Stimulated activated memory B cell treated with anti-CD40 and anti-IgM and Interleukin-4, amounts not matched to agents 10 μg/mL and 1 μg/mL and 100 μg/mL, for 72 hours (primary cell): ENCODE measurements around the gene UBE3C.
"Not testable (repeated sequence)": the region's sequence is repeated elsewhere in the genome, so short reads cannot be mapped to it uniquely, and the experiment has no call there.

Experiments used
- ATAC-seq: fragments of 150-1000 bp; cut with Tn5 transposase; 2 replicates; pipeline ENCODE4 v1.10.0; 2021
- H3K27ac Mint-ChIP-seq: one replicate; pipeline ENCODE4 v1.8.0; 2022; ENCODE audit warnings: mild to moderate bottlenecking, mixed read lengths
- H3K27me3 Mint-ChIP-seq: one replicate; pipeline ENCODE4 v1.8.0; 2022; ENCODE audit warnings: mixed read lengths
- H3K36me3 Mint-ChIP-seq: one replicate; pipeline ENCODE4 v1.8.0; 2022; ENCODE audit warnings: mixed read lengths
- H3K4me1 Mint-ChIP-seq: one replicate; pipeline ENCODE4 v1.8.0; 2022; ENCODE audit warnings: mixed read lengths
- H3K4me3 Mint-ChIP-seq: one replicate; pipeline ENCODE4 v1.8.0; 2022; ENCODE audit warnings: mild to moderate bottlenecking, moderate library complexity, mixed read lengths
- H3K9me3 Mint-ChIP-seq: one replicate; pipeline ENCODE4 v1.8.0; 2022; ENCODE audit warnings: mixed read lengths

Gene UBE3C

DNA sequence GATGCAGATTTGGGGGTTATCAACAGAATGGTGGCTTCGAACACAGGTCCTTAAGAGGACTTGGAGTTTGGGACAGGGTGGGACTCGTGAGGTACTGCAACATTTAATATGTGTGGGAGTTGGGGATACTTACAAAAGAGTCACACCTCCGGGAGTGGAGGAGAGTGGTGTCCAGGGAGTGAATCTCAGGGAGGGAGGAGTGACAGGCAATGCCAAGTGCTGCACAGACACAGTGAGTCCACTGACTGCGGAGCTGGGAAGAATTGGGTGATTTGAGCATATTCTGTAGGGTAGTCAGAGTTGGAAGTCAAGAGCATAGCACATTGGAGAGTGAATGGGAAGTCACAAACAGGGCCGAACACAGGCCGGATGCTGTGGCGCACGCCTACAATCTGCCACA is 5.1 kb downstream of the UBE3C start:
- Mint-ChIP-seq H3K27me3 (no peaks in the 10 kb centered on the region), H3K4me3 (no peak overlapping the region), H3K4me1 (peaks cover 74% of the 10 kb centered on the region), H3K9me3 (no peaks in the 10 kb centered on the region), H3K36me3 (peaks cover 54% of the 10 kb centered on the region), H3K27ac (no peak overlapping the region)
- ATAC-seq, result no peak

DNA sequence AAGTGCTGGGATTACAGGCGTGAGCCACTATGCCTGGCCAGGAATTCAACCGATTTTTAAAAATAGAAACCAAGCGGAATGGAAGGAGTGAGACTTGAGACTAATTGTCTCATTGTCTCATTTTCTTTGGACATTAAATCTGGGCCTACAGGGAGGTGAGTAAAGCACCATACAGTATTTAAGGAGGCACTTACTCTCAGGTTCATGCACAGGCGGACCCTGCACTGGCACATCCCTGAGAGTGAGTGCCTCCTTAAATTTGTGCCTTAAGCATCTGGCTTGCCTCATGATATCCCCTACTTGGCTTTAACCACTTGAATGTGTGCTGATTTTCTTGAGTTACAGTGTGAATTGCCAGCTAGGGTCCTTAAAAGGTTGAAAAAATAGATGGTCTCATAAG is 10.6 kb downstream of the UBE3C start:
- ATAC-seq, result no peak

DNA sequence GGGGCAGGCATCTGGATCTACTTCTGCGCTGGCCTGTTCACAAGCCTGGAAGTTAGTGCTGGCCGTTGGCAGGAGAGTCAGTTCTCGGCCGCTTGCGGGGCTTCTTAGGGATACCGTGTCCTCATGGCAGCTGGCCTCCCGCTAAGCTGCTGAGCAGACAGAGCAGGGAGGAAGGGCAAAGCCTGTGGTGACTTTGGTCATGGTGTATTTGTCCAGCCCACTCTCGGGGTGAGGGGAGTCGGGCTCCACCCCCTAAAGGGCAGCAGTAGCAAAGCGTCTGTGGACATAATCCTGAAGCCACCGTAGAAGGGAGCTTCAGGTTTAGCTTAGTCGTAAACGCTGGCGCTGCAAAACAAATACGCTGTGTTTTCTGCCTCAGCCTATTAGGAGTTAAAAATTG is 12.2 kb downstream of the UBE3C start:
- Mint-ChIP-seq H3K4me1 (peaks cover 45% of the 10 kb centered on the region), H3K4me3 (no peak overlapping the region), H3K27ac (no peak overlapping the region), H3K27me3 (no peaks in the 10 kb centered on the region), H3K9me3 (no peaks in the 10 kb centered on the region), H3K36me3 (peaks cover 15% of the 10 kb centered on the region)
- ATAC-seq, result no peak

More for the DNA sequence above, 10.6 kb downstream of the UBE3C start:
- Mint-ChIP-seq H3K36me3 (peaks cover 21% of the 10 kb centered on the region), H3K27ac (no peak overlapping the region), H3K27me3 (no peaks in the 10 kb centered on the region), H3K4me1 (peaks cover 51% of the 10 kb centered on the region), H3K9me3 (no peaks in the 10 kb centered on the region), H3K4me3 (no peak overlapping the region)

DNA sequence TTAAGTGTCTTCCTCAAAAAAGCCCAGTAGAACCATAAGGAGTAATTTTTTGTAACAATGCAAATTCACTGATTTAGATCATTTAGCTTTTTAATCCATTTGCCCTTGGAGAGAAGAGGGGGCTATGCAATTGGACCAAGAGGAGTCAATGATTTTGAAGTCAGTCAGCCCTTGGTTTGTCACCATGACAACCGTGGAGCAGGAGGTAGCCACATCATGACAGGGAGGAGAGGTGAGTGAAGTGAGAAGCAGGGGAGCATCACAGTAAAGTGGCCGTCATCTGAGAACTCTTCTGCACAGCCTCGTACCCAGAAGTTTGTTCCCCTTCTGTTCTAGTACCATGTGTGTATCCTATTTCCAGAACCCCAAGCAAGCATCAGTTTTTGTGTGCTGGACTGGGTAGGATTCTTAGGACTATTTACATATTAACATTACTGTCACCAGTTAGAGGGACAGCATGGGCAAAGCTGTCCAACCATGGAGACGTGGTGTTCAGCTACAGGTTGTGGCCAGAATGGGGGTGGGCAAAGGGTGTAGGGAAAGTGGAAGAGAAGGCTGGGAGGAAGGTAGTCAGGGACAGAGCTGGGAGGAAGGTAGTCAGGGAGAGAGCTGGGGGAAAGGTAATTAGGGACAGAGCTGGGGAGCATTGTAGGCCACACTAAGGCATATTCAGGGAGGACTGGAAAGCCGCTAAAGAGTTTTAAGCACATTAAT is 13.1 kb downstream of the UBE3C start:
- no peak overlapping the region for H3K4me3 Mint-ChIP-seq
- peaks cover 43% of the 10 kb centered on the region for H3K4me1 Mint-ChIP-seq
- H3K27me3 Mint-ChIP-seq, result no peaks in the 10 kb centered on the region
- ATAC-seq, result no peak
- no peaks in the 10 kb centered on the region for H3K9me3 Mint-ChIP-seq
- no peak overlapping the region for H3K27ac Mint-ChIP-seq
- peaks cover 15% of the 10 kb centered on the region for H3K36me3 Mint-ChIP-seq

DNA sequence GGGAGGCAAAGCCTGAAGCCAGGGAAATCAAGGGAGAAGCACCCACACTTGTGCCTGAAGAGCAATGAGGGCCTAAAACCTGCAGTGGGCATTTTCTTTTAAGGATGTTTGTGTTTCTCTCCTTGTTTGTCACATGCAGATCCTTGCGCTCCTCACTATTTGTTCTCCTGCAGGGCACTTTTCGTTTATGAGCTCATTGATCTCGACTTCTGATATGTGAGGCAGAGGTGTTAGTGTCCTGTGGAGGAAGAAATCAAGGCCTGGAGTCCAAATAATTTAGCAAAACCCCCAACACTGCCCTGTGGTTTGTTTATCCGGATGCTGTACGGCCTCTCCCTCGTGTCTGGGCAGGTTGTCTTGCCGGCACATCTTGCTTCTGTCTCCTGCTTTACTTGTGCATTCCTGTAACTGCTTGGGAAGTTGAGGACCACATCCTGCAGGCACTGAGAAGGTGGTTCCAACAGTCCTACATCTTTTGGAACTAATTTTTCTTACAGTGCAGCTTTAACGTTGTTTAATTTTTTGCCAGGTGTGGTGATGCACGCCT is 13.7 kb downstream of the UBE3C start:
- no peak for ATAC-seq
- Mint-ChIP-seq H3K4me3 (no peak overlapping the region), H3K4me1 (peaks cover 36% of the 10 kb centered on the region), H3K9me3 (no peaks in the 10 kb centered on the region), H3K27ac (no peak overlapping the region), H3K27me3 (no peaks in the 10 kb centered on the region), H3K36me3 (peaks cover 13% of the 10 kb centered on the region)

DNA sequence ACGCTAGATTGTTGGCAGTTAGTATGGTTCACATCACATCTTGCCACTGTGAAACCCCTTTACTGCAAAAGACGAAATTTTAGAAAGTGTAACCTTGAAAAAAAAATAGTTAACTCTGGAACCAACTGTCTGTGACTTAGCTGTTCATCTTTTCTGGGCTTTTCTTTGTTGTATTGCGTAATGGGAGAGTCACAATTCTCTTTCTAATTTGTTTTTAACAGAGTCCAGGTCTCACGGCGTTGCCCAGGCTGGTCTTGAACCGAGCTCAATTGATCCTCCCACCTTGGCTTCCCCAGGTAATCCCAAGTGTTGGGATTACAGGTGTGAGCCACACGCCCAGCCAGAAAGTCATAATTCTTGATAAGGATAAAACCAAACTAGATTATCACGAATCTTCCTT is 14.5 kb downstream of the UBE3C start:
- Mint-ChIP-seq H3K36me3 (peaks cover 9% of the 10 kb centered on the region), H3K4me3 (no peak overlapping the region), H3K9me3 (no peaks in the 10 kb centered on the region), H3K27ac (peak overlapping the region; percentile 18), H3K27me3 (no peaks in the 10 kb centered on the region), H3K4me1 (peaks cover 32% of the 10 kb centered on the region)
- no peak for ATAC-seq

DNA sequence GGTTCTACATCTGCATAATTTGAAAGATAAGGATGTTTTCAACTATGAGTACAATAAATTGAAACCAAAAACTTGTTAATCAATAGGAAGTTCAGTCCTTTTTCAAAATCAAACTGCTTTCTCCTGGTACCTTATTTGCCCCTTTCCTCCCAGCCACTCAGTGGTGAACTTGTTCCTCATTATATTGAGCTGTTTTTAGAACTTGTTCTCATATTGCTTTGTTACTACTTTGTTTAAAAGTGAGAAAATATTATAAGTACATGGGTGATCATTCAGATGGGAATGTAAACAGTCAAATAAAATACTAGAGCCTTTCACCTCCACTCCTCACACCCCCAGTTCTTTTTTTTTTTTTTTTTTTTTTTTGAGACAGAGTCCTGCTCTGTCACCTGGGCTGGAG is 17.2 kb downstream of the UBE3C start:
- Mint-ChIP-seq H3K9me3 (no peaks in the 10 kb centered on the region), H3K36me3 (peaks cover 22% of the 10 kb centered on the region), H3K4me1 (peaks cover 49% of the 10 kb centered on the region), H3K27ac (no peak overlapping the region), H3K27me3 (no peaks in the 10 kb centered on the region), H3K4me3 (no peak overlapping the region)
- no peak for ATAC-seq

DNA sequence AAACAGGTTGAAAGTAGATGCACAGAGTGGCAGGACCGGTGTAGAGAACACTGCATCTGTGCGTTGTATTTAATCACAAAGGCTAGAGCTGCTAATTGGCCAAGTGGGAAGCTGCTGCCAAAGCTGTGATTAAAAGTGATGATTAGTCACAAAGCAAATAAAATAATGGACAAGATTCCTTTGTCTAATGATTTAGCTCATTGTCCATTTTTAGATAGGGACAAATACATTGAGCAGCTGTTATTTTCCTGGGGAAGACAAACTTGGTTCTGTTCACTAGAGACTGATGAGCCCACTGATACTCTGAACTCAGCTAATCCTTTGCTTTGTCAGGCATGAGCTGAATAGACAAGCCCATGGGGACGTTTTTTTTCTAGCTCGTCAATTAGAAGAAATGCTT is 19.7 kb downstream of the UBE3C start:
- Mint-ChIP-seq H3K4me1 (peaks cover 33% of the 10 kb centered on the region), H3K27me3 (no peaks in the 10 kb centered on the region), H3K27ac (no peak overlapping the region), H3K4me3 (no peak overlapping the region), H3K36me3 (peaks cover 16% of the 10 kb centered on the region), H3K9me3 (no peaks in the 10 kb centered on the region)
- no peak for ATAC-seq

DNA sequence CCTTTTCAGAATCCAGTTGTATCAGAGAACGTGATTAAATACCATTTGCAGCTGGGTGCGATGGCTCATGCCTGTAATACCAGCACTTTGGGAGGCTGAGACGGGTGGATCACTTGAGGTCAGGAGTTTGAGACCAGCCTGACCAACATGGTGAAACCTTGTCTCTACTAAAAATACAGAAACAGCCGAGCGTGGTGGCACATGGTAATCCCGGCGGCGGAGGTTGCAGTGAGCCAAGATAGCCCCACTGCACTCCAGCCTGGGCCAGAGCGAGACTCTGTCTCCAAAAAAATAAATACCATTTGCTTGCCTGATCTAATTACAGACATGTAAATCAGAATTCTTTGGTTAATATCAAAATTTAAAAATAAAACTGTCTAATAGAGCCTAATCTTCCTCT is 20.8 kb downstream of the UBE3C start:
- Mint-ChIP-seq H3K4me1 (peaks cover 21% of the 10 kb centered on the region), H3K36me3 (peaks cover 28% of the 10 kb centered on the region)
- H3K27ac Mint-ChIP-seq, H3K27me3 Mint-ChIP-seq, H3K4me3 Mint-ChIP-seq, H3K9me3 Mint-ChIP-seq, ATAC-seq: not testable (repeated sequence)

DNA sequence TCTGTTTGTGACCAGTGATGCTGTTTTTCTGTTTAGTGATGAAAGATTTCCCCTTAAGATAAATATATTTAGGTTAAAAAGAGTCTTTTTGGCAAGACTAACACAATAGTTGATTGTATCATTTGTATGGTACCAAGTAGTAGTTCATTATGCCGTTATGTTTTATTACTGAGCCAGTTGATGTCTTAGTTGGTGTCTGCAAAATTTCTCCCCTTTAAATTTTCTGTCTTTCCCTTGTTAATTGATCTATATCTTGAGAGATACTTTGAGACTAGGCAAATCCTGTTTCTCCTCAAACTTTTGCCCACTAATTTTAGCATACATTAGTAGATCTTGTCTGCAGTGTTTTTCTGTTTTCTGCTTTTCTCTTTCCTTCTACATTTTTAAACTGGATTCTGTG is 21.7 kb downstream of the UBE3C start:
- Mint-ChIP-seq H3K27me3 (no peaks in the 10 kb centered on the region), H3K36me3 (peaks cover 37% of the 10 kb centered on the region), H3K4me1 (peaks cover 21% of the 10 kb centered on the region), H3K27ac (no peak overlapping the region), H3K9me3 (peaks cover 3% of the 10 kb centered on the region), H3K4me3 (no peak overlapping the region)
- ATAC-seq, result no peak

DNA sequence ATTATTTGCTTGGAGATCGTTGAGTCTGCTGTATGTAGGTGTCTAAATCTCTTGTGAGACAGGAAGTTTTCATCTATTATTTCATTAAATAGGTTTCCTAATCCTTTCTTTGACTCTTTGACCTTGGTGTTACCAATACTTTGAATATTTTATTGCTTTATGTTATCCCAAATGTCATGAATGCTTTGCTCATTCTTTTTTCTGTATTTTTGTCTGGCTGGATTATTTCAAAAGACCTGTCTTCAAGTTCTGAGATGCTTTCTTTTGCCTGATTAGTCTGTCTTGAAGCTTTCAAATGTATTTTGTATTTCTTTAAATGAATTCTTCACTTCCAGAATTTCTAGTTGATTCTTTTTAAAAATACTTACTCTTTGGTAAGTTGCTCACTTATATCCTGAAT is 27.3 kb downstream of the UBE3C start:
- peaks cover 7% of the 10 kb centered on the region for H3K9me3 Mint-ChIP-seq
- H3K27ac Mint-ChIP-seq, result no peak overlapping the region
- no peak for ATAC-seq
- peaks cover 64% of the 10 kb centered on the region for H3K36me3 Mint-ChIP-seq
- peaks cover under 1% of the 10 kb centered on the region for H3K4me1 Mint-ChIP-seq
- H3K4me3 Mint-ChIP-seq, result no peak overlapping the region
- H3K27me3 Mint-ChIP-seq, result no peaks in the 10 kb centered on the region

DNA sequence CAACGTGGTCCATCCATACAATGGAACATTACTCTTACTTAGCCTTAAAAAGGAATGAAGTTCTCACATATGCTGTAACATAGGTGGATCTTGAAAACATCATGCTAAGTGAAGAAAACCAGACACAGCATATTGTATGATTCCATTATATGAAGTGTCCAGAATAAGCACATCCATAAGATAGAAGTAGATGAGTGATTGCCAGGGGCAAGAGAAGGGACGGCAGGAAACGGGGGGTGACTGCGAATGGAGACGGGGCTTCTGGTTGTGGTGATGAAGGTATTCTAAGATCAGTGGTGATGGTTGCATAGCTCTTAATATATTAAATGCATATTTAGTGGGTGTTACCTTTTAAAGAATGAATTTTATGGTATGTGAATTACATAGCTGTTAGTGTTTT is 29.8 kb downstream of the UBE3C start:
- Mint-ChIP-seq H3K4me1 (no peaks in the 10 kb centered on the region), H3K9me3 (peaks cover 7% of the 10 kb centered on the region), H3K4me3 (no peak overlapping the region), H3K36me3 (peaks cover 60% of the 10 kb centered on the region), H3K27me3 (no peaks in the 10 kb centered on the region), H3K27ac (no peak overlapping the region)
- no peak for ATAC-seq

DNA sequence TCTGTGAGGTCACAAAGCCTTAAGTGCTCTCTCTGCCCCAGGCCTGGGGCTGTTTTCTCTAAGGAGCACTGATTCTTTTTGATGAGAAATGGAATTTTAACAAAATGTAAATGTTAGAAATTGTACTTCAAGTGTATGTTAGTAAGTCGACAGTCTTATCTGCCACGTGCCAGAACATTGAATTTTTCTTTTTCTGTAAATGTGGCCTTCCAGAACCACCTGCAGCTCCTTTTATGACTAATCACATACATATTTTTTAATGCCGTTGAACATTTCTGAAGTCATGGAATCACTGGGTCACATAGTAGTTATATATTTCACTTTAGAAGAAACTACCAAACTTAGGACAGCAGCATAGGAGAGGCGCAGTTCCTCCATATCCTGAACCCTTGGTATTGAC is 38.0 kb downstream of the UBE3C start:
- Mint-ChIP-seq H3K9me3 (no peaks in the 10 kb centered on the region), H3K4me3 (no peak overlapping the region), H3K27me3 (no peaks in the 10 kb centered on the region), H3K4me1 (no peaks in the 10 kb centered on the region), H3K27ac (no peak overlapping the region), H3K36me3 (peaks cover 20% of the 10 kb centered on the region)
- no peak for ATAC-seq

DNA sequence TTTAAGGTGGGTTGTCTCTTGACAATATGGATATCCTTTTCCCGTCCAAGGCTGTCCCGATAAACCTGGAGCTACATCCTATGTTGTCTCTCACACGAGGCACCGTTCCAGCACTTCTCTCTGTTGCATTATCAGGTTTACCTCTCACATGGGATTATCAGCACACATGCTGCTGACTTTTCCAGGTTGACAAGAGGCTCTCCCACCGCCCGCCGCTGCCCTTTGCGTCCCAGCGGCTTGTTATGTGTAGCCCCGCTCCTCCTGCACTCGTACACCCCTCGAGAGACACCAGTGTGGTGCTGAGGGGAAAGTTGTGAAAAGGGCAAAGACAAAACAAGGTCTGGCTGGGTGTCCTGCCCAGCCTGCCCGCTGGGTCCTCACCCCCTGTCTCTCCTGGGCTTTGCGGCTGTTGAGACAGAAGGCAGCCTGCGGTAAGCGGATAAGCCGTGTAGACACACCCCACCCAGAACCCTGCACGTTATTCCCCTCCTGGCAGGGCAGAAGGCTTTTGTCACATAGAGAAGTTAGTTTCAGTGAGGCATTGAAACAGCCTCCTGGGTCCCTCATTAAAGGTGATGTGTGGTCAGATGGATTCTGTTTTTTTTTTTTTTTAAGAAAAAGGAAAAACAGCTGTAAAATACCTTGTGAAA is 38.7 kb downstream of the UBE3C start:
- Mint-ChIP-seq H3K27me3 (no peaks in the 10 kb centered on the region), H3K9me3 (no peaks in the 10 kb centered on the region), H3K27ac (peak overlapping the region; percentile 42), H3K36me3 (peaks cover 26% of the 10 kb centered on the region), H3K4me1 (no peaks in the 10 kb centered on the region), H3K4me3 (no peak overlapping the region)
- ATAC-seq, result no peak

DNA sequence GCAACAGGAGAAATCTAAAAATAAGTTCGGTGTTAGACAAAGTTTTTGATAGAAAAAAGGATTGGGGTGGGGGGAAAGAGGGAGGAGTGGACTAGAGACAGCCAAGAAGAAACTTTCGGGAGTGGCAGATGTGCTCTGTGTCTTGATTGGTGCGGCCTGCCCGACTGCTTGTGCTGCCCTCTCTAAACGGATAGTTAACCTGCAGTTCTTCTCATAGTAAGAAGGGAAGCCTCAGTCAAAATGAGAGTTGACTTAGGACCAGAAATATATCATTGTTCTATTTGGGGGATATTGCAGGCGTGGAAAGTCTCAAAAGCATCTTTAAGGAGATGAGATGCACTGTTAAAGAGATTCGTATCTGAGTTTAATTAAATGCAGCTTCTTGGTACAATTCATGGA is 39.3 kb downstream of the UBE3C start:
- H3K36me3 Mint-ChIP-seq, result peaks cover 30% of the 10 kb centered on the region
- no peak for ATAC-seq
- H3K4me1 Mint-ChIP-seq, result no peaks in the 10 kb centered on the region
- no peaks in the 10 kb centered on the region for H3K27me3 Mint-ChIP-seq
- H3K27ac Mint-ChIP-seq, result peak overlapping the region; percentile 42
- H3K9me3 Mint-ChIP-seq, result no peaks in the 10 kb centered on the region
- H3K4me3 Mint-ChIP-seq, result no peak overlapping the region

DNA sequence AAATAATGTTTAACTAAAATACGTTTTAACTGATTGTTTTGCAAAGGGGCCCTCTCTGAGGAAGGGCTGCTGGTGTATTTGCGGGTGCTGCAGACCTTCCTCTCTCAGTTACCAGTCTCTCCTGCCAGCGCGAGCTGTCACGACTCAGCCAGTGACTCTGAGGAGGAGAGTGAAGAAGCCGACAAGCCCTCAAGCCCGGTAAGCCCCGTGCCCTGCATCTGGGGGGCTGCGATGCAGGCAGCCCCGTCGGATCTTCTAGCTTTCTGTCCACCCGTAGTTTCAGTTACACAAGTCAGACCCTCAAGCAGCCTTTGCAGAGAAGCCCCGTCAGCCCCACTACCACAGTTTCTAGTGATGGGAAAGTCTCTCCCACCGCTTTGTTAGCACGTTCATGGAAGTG is 45.1 kb downstream of the UBE3C start:
- H3K27ac Mint-ChIP-seq, result no peak overlapping the region
- H3K4me1 Mint-ChIP-seq, result no peaks in the 10 kb centered on the region
- H3K27me3 Mint-ChIP-seq, result no peaks in the 10 kb centered on the region
- H3K4me3 Mint-ChIP-seq, result no peak overlapping the region
- H3K36me3 Mint-ChIP-seq, result peaks cover 43% of the 10 kb centered on the region
- no peak for ATAC-seq
- no peaks in the 10 kb centered on the region for H3K9me3 Mint-ChIP-seq
